HCT116 (cell line): ENCODE data around the gene MPV17. TPM values are rescaled to one million over a fixed set of nuclear protein-coding genes. Genes with fewer than 3 reads are reported as not detected.
"Not testable (repeated sequence)": the region's sequence is repeated elsewhere in the genome, so short reads cannot be mapped to it uniquely, and the experiment has no call there.

Experiments used
- ATAC-seq: fragments of 200-7000 bp; cut with Tn5 transposase; 2 replicates; pipeline ENCODE4 v1.9.1; 2020; ENCODE audit warnings: mild to moderate bottlenecking, moderate library complexity
- BruUV-seq: library from RNA; stranded (reverse); fragments of 400-500 nt; replicated peaks from 2 replicates; lab custom pipeline; 2021; lab: Mats Ljungman, UMichigan
- CTCF ChIA-PET: fragments of 300-600 bp; sonication (Branson Sonifier 250); formaldehyde crosslinking; loops from one replicate; lab custom pipeline; 2021; ENCODE audit warnings: antibody characterized with exemption; lab: Charles Lee
- POLR2A ChIA-PET: fragments of 300-600, 350-600 bp; sonication (Branson Sonifier 250); formaldehyde crosslinking; loops from one replicate; lab custom pipeline; 2021; ENCODE audit warnings: antibody characterized with exemption; lab: Charles Lee
- RAD21 ChIA-PET, 2 experiments: fragments of 300-600 bp; sonication (Branson Sonifier 250); formaldehyde crosslinking; loops; one replicate each; lab custom pipeline; 2023; ENCODE audit warnings: low total read pairs in 2 of 2; ENCODE audit not compliant: uncharacterized antibody in 2 of 2, unreplicated experiment in 2 of 2, low non-redundant PET in 1 of 2; lab: Charles Lee
- DNase-seq: peaks from one replicate; pipeline ENCODE4 v3.0.0-alpha.2; 2010; ENCODE audit warnings: low read depth, low spot score
- H2AFZ ChIP-seq: fragments of 200-600 bp; shearing (Covaris generic), sonication (generic); 2 replicates; pipeline ENCODE4 v1.6.1; 2017; ENCODE audit warnings: low read depth, mixed run types, mixed read lengths, antibody characterized with exemption, low read length; ENCODE audit not compliant: poor library complexity, severe bottlenecking
- H3K27ac ChIP-seq: 2 replicates; pipeline ENCODE4 v1.5.1; 2012; ENCODE audit warnings: low read depth, low read length
- H3K27me3 ChIP-seq: fragments of 200-600 bp; sonication (generic); 2 replicates; pipeline ENCODE4 v1.6.1; 2016; ENCODE audit warnings: mixed run types, low read length, mixed read lengths; ENCODE audit not compliant: insufficient read depth
- H3K36me3 ChIP-seq, 2 experiments: fragments of 200-500 bp in 1 of 2; fragments of 200-600 bp in 1 of 2; sonication (Bioruptor generic) in 1 of 2; sonication (generic) in 1 of 2; 2 replicates each; pipeline versions ENCODE4 v1.5.1 to v1.6.1; 2014 to 2016; ENCODE audit warnings: low read length in 2 of 2, inconsistent platforms in 1 of 2, mixed read lengths in 1 of 2, mixed run types in 1 of 2; ENCODE audit not compliant: insufficient read depth in 2 of 2, control insufficient read depth in 1 of 2
- H3K4me1 ChIP-seq, 2 experiments: fragments of 200-600 bp in 1 of 2; sonication (generic) in 1 of 2; 2 replicates each; pipeline versions ENCODE4 v1.5.1 to v1.6.1; 2012 to 2017; ENCODE audit warnings: low read length in 2 of 2, inconsistent platforms in 1 of 2, mild to moderate bottlenecking in 1 of 2, mixed read lengths in 1 of 2, mixed run types in 1 of 2, moderate library complexity in 1 of 2; ENCODE audit not compliant: insufficient read depth in 2 of 2, control insufficient read depth in 1 of 2
- H3K4me2 ChIP-seq: fragments of 200-600 bp; sonication (generic); 2 replicates; pipeline ENCODE4 v1.6.1; 2017; ENCODE audit warnings: mixed run types, low read length, mixed read lengths
- H3K4me3 ChIP-seq, 2 experiments: fragments of 200-600 bp in 1 of 2; sonication (generic) in 1 of 2; replicated peaks in 1 of 2; 2 replicates each; pipeline ENCODE4 v1.5.1; 2011 to 2016; ENCODE audit warnings: low read length in 2 of 2, control low read depth in 1 of 2, low read depth in 1 of 2, mild to moderate bottlenecking in 1 of 2, mixed read lengths in 1 of 2, mixed run types in 1 of 2
- H3K79me2 ChIP-seq: fragments of 200-600 bp; sonication (generic); 2 replicates; pipeline ENCODE4 v1.6.1; 2017; ENCODE audit warnings: mild to moderate bottlenecking, mixed run types, low read length, moderate library complexity, mixed read lengths; ENCODE audit not compliant: insufficient read depth
- H3K9ac ChIP-seq: fragments of 200-600 bp; sonication (generic); 2 replicates; pipeline ENCODE4 v1.6.1; 2016; ENCODE audit warnings: low read length, mixed read lengths
- H3K9me2 ChIP-seq: fragments of 200-600 bp; sonication (generic), shearing (Covaris generic); 2 replicates; pipeline ENCODE4 v1.6.1; 2017; ENCODE audit warnings: mixed run types, mild to moderate bottlenecking, moderate library complexity; ENCODE audit not compliant: insufficient read depth
- H3K9me3 ChIP-seq, 2 experiments: fragments of 200-500 bp in 1 of 2; fragments of 200-600 bp in 1 of 2; sonication (Bioruptor generic) in 1 of 2; sonication (generic) in 1 of 2; 2 replicates each; pipeline ENCODE4 v1.6.1; 2014 to 2017; ENCODE audit warnings: low read length in 2 of 2, mixed read lengths in 2 of 2, inconsistent platforms in 1 of 2, low read depth in 1 of 2, mild to moderate bottlenecking in 1 of 2, mixed run types in 1 of 2, moderate library complexity in 1 of 2; ENCODE audit not compliant: control insufficient read depth in 1 of 2, insufficient read depth in 1 of 2
- H4K20me1 ChIP-seq: fragments of 200-600 bp; sonication (generic), shearing (Covaris generic); 2 replicates; pipeline ENCODE4 v1.6.1; 2017; ENCODE audit warnings: mixed run types, mild to moderate bottlenecking, moderate library complexity; ENCODE audit not compliant: insufficient read depth
- ELF1 ChIP-seq: IDR thresholded peaks from 2 replicates; pipeline ENCODE4 v1.6.1; 2012; ENCODE audit warnings: low read depth, borderline replicate concordance
- intact Hi-C: fragments of 100-400 bp; cut with micrococcal nuclease; formaldehyde crosslinking; loops from 2 replicates; pipeline ENCODE4 v1.10.0; 2022
- total RNA-seq: library from RNA; stranded (reverse); gene quantifications from one replicate; pipeline ENCODE4 v1.2.1, GENCODE V29; 2021; ENCODE audit not compliant: unreplicated experiment

Gene MPV17
- total RNA-seq, 1 experiment from 2014 or later, result 55.4 TPM

GRCh38 chr2:27270131-27270530 is 52.8 kb downstream of the MPV17 start:
- RAD21 ChIA-PET, result no interaction called here
- Histone ChIP-seq H3K4me3 (no peak overlapping the region), H3K9ac (no peak overlapping the region), H3K4me2 (no peak overlapping the region), H3K79me2 (no peaks in the 10 kb centered on the region), H3K9me2 (no peaks in the 10 kb centered on the region), H4K20me1 (no peaks in the 10 kb centered on the region), H3K9me3 (no peaks in the 10 kb centered on the region), H2AFZ (no peak overlapping the region), H3K27ac (no peak overlapping the region), H3K4me1 (peaks cover 5 to 7% of the 10 kb centered on the region in 2 experiments; a peak in 3 of 4 replicates), H3K36me3 (no peaks in the 10 kb centered on the region), H3K27me3 (no peaks in the 10 kb centered on the region)
- CTCF ChIA-PET, result interaction anchor here (1.1 to 4.1 kb wide), 2 partner anchors 10 to 33 kb away, joined by 3 to 19 read pairs; no protein-coding TSS in a partner anchor
- intact Hi-C loops, result no loop called here
- no peak for TF ChIP-seq ELF1
- POLR2A ChIA-PET, result no interaction called here
- no peak for DNase-seq
- no TSS peak for BruUV-seq
- no peak for ATAC-seq

- POLR2A ChIA-PET, H3K4me3 ChIP-seq: not testable (repeated sequence)
- RAD21 ChIA-PET, result interaction anchor here in 1 of 2 experiments (0.7 kb wide), 1 partner anchor 457 kb away, joined by 3 read pairs; no protein-coding TSS in a partner anchor
These were observed 54.6 kb downstream of the MPV17 start for GRCh38 chr2:27268296-27268695.

More at GRCh38 chr2:27268296-27268695, 54.6 kb downstream of the MPV17 start:
- not testable (repeated sequence) for H3K79me2 ChIP-seq, H3K27ac ChIP-seq, ATAC-seq, H2AFZ ChIP-seq, H3K9me2 ChIP-seq, H3K27me3 ChIP-seq, H4K20me1 ChIP-seq, BruUV-seq, H3K4me2 ChIP-seq, H3K9me3 ChIP-seq, H3K9ac ChIP-seq, H3K36me3 ChIP-seq, DNase-seq
- CTCF ChIA-PET, result interaction anchor here (4.1 kb wide), 1 partner anchor 12 kb away, joined by 19 read pairs; no protein-coding TSS in a partner anchor
- H3K4me1 ChIP-seq, result peaks cover 15 to 25% of the 10 kb centered on the region in 2 experiments
- intact Hi-C loops, result loop anchor here (5.0 kb wide), 1 partner anchor 34 kb away; no protein-coding TSS in a partner anchor
